HG02943 (cell line): ENCODE measurements around the gene ALDH1A2.
"Not testable (repeated sequence)": the region's sequence is repeated elsewhere in the genome, so short reads cannot be mapped to it uniquely, and the experiment has no call there.

Experiments used
- ATAC-seq: cut with Tn5 transposase; IDR thresholded peaks from one replicate; pipeline ENCODE4 v1.9.1; 2021; ENCODE audit warnings: mild to moderate bottlenecking, low read depth, moderate library complexity; ENCODE audit not compliant: unreplicated experiment

ALDH1A2 gene

DNA sequence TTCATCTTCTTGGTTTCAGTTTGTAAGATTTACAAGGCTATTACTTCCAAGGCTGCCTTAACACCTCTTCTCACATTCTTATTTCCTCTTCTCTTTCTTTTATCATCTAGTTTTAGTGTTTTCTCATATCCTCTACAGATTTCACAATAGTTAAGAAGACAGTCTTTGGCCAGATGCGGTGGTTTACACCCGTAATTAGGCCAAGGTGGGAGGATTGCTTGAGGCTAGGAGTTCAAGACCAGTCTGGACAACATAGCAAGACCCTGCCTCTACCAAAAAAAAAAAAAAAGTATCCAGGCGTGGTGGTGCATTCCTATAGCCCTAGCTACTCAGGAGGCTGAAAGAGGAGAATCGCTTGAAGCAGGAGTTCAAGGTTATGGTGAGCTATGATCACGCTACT is 3.5 kb upstream of the ALDH1A2 start:
- no peak for ATAC-seq

DNA sequence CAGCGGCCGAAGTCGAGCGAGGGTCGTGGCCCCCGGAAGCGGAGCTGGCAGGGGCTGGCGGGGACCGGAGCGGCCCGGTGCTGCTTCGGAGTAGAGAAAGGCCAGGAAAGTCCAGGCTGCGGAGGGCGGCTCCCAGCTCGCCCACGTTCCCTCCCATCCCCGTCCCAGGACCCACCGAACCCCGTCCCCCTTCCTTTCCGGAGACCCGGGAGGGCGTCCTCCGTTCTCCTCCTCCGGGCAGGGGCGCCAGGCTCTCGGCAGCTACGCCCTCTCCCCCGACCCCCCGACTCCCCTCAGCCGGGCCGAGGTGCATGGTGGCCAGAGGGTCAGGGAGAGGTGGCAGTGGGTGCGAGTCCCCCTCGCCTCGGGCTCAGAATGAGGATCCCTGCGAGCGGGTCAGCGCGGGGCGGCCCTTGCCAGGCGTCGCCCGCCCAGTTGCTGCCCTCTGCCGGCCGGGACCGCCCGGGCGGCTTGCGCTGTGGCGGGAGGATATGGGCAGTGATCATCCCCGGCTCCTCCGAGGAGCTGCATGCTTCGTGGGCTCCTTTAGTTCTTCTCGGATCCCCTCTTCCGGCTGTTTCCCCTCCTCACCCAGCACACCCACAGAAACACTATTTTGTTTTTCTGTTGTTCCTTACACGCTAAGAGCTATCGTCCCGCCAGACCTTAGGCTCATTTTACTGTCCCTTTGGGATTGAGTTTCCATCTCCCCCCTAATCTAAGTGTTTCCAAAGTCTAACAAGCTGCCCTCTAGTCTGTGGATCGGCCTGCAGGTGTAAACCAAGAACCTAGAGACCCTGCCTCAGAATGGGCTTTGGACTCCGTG is 744 bp upstream of the ALDH1A2 start:
- no peak for ATAC-seq

DNA sequence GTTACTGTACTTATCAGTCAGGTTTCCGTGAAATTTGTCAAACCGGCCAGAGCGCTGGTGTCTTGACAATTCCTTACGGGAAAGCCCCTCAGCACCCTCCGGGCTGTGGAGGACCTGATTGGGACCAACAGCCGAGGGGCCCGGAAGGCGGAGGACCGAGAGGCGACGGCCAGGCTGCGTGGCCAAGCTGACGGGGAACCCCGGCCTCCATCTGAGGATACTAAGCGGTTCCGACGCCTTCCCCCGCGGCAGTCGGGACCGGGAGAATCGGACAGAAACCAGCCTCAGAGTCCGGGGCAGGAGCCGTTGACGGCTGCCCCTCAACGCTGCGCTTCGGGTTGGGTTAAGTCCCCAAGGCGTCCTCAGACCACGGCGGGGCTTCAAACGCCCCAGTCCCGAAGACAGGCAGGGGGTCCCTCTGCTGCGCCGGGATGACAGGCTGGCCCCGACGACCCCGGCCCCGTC is 499 bp downstream of the ALDH1A2 start:
- no peak for ATAC-seq

DNA sequence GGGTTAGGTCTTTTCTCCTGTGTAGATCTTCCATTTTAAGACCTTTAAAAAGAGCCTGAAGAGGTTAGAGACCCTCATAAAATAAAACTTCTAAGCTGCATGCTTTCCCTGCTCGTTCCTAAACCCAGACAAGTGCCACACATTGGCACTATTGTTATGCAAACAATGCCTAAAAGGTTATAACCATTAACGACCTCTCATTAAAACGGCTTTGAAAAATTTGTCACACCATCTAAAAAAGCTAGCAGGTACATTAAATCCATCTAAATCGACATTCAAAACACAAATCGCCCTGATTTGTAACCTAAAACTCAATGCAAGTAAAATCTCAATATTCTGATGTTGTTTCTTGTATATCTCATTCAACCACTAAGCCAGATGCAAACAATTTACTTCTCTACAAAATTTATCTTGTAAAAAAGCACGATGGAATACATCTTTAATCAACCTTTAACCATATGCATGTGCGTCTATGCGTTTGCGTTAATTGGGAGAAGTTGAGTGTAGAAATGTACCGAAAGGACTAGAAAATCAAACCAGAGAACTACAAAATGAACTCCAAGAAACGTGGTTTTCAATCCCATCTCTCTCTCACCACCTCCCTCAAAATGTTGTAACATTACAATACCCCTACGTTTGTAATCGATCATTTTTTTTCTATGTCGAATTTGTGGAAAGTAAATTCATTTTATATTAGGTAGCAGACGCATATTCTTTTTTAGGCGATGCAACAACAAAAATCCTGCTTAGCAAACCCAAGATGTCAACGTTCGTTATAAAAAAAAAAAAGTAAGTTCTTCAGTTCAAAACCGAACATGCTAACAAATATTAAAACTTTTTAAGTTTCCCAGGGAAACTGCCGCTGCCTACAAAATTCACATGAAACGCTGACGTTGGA is 1.2 kb downstream of the ALDH1A2 start:
- no peak for ATAC-seq

DNA sequence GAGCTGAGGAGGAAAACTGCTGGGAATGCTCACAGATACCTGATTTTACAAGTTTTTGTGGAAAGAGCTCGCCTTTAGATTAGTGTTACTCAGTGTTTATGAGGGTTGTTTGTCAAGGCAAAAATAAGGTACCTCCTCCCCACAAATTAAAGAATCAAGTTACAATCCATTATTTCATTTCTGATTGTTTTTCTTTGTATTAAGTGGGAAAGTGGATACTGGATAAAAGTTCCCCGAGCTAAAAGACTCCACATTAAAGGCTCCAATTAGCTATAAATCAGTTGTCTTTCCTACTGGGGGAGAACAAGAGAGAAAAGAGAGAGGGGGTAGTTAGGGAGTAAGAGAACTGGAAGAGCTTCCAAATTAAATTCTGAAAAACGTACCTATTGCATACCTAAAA is 1.9 kb downstream of the ALDH1A2 start:
- ATAC-seq, result no peak

DNA sequence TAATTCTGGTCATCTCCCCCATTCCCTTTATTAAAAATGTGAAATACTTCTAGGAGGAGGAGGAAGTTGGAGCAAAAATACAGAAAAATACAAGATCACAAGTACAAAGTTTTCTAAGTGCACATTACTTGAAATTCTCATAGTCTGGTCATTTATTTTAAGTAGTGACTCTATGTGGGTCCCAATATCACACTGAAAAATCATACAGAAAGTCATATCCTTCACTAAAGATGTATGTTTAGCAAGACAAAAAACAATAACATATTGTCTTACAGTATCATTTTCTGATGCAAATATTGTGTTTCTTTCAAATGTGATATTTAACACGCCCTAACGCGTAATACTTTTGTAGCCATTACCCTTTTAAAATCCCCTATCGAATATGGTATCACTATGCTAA is 2.5 kb downstream of the ALDH1A2 start:
- ATAC-seq, result no peak

DNA sequence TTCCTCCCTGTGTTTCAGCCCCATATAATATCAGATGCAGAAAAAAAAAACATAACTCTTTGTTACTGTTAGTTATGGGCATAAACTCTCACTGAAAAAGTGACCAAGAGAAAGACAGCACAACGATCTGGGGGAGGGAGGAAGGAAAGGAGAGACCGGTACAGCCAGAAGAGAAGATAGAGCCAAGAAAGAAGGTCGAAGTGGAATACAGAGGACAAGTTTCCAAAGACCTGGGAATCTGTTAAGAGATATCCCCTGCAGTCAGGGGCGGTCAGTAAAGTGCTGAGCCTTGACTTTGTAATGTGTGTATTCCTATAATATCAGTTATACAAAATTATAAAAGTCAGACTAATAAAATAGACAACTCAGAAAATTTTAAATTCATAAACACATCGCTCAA is 3.3 kb downstream of the ALDH1A2 start:
- ATAC-seq, result no peak

DNA sequence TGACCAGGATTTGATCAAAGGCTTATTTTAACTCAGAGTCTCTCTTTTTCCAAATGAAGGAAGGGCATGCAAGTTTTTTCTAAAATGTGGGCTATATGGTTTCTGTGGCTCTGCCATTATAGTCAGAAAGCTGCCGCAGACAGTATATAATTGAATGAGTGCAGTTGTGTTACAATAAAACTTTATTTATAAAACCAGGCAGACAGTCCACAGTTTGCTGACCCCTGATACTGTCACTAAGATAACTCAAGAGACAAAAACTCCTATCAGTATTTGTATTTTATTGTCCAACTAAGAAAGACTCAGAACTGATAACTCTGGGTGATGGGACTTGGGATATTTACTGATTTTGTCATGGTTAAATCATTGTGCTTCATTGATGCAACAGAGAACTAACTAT is 4.9 kb downstream of the ALDH1A2 start:
- no peak for ATAC-seq

DNA sequence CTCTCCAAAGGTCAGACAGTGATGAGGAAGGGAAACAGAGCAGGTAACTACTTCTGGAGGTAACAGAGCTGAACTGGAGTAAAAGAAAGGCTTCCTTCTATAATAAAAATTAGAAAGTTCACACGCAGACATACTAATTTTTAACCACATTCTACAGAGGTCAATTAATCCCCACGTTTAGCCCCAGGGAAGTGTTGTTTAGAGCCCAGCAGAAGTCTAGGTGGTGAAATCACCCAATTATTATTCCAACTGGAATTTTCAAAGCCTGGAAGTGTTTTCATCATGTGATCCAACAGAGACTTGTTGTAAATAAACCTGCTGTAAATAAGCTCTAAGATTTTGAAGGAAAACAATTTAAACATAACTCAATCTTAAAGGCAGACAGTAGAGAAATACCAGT is 6.8 kb downstream of the ALDH1A2 start:
- no peak for ATAC-seq

DNA sequence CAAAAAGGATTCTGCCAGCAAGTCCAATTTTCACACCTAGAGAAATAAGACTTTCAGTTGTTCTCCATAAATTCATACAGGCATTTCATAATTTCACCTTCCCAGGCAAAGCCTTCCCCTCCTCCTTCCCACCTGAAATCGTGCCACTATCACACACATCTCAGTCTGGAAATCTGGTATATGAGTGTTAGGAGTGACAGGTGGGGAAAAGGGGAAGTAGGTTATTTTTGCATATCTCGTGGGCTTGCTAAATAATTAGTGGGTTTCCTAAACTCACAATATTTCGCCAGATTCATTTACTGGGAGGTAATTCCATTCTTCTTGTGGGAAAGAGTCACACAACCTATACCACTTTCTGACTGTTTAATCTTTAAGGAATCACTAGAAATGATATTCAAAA is 7.4 kb downstream of the ALDH1A2 start:
- ATAC-seq, result no peak

DNA sequence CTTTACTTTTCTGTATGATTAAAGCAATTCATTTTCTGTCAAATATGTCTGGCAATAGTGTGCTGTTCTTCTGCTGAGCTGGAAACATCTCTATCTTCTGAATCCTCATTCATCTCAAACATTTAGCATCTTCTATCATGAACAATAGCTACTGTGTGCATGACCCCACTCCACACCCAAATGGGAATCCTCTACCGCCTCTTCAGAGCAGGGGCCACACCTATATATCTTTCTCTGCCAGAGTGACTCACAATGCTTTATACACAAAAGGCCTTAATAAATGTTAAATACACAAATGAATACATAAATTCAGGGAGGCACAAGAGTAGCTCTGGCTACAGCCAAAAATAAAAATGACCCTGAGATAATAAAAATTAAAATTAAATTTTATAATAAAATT is 8.0 kb downstream of the ALDH1A2 start:
- ATAC-seq, result no peak

DNA sequence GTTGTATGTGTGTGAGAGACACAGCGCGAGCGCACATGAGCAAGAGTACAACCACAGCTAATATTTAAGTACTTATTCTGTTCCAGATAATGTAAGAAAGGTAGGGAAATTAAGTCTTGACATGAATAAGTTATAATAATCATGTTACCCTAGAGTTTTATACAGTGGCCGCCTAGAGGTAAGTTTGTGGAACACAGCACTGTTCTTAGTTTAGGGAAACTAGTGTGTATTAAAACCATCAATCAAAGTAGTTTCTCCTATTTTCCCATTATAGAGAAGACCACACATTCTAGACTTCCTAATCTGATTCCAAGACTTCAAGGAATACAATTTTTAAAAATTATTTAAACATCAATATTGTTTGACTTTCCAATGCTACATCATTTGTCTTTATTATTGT is 9.5 kb downstream of the ALDH1A2 start:
- ATAC-seq, result no peak

DNA sequence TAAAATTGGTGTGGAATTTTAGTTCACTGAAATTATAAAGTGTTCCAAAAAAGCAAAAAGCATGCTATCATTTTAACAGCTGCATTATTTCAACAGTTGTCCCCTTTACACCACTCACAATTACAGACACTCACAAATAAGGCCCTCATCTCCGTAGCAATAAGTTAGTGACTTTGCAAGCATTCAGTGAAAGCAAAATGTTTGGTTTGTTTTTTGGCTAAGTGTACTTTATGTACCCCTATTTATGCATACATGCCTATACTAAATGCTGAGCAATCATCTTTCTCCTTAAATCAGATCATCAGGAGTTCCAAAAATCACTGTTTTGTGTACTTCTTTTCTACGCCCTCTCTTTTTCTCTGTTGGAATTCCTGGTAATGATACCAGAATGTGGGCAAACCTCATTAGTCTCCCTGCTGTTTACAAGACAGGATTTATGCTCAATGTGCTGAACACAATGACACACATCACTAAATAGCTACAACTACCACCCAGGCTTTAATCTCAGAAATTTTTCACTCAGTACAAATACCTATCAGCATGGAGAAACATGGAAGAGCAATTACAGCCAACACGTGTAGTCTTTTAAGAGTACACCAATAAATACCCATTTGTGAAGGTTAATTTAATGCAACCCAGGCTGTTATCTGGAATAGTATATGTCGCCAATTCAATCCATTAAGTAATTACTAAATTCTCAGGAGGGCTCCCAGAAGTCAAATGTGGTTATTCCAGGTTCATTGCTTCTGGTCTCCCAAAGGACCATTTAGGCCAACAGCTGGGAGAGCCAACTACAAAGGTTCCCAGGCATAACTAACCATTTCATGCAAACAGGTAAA is 12.0 kb downstream of the ALDH1A2 start:
- ATAC-seq, result no peak

DNA sequence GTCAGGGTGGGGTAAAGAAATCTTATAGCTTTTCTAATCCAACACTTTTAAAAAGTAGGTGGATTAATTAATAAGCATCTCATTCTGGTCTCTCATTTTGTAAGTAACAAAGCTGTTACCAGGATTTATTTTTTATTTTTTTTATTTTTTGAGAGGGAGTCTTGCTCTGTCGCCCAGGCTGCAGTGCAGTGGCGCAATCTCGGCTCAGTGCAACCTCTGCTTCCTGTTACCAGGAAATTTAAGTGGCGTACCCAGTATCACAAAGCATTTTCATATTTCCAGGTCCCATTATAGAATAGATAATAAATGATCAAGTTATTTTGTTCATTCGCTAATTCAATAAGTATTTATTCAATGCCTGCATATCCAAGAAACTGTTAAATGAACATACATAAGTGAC is 13.2 kb downstream of the ALDH1A2 start:
- ATAC-seq, result no peak

DNA sequence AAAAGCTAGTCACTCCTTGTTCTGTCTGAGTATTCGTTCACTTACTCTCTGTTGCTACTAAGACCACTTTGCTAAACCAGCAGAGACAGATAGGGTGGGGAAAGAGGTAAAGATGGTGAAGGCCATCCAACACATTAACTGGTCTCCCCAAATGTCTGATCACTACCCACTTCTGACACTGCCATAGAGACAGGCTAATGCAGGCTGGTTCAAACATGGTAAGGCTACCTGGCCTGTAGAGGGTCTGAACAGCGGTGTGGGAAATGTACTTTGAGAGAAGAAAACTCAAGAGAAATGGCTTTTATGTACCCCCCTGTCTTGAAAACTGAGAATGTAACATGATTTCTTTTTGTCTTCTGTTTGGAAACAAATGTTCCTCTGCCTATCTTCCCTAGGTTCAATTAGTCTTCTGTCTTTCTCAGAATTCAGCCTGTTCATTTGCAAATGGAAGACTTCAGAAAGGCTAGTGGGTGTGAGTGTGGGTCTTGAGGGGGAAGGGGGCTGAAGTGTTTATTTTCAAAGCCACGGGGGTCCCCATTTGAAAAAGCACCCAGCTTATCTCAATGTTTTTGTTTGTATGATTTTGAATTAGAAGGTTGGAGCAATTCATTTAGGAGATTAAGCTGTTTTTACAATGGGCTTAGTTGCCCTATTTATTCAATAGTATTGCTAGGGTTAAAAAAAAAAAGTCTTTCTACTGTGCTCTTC is 15.8 kb downstream of the ALDH1A2 start:
- ATAC-seq, result no peak

DNA sequence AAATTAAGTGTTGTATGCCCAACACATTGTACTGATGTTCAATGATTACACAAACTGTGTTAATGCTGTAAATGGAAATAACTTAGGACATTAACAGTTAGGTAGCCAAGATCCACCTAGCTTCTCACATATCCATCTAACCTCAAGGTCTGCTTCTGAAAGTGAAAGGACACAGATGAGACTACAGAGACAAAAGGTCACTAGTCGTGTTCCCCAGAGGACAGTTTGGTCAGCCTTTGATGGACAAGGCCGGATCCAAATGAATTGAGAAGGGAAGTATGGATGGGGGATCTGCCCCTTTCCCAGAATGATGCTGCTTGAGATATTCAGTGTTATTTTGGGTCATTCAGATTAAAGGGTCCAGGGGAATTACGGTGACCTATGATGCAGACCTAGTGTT is 17.2 kb downstream of the ALDH1A2 start:
- ATAC-seq, result no peak

DNA sequence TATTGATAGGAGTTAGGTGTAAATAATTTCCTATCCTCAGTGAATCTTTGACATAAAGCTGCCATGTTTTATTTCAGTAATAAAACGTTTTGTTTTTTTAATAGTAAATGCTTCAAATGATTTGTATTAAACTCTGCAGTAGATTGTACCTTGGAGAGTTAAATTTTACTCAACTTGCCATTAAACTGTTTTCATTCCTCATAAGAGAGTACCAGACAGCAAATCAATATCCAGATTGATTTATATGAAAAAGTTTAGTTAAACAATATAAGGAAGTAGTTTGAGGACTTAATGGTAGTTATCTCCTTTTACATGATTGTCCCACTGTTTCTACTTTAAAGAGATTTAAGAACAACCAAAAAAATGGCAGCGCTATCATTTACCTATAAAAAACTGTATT is 18.4 kb downstream of the ALDH1A2 start:
- ATAC-seq, result no peak

DNA sequence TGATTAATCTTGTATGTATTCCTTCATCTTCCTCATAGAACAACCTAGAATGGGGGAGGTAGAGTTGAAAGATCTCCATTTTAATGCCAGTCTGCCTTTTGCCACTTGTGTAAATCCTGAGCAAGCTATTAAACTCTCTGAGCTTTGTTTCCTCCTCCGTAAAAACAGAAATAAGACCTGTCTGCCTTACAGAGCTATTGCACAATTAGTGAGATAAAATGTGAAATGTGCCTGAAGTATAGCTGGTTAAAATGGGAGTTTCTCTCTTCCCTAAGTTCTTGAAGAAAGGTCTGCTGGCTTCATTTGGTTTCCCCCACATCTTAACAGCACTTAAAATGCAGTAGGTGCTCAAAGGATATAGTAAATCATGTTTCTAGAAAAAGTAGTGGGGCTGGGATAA is 19.0 kb downstream of the ALDH1A2 start:
- no peak for ATAC-seq

DNA sequence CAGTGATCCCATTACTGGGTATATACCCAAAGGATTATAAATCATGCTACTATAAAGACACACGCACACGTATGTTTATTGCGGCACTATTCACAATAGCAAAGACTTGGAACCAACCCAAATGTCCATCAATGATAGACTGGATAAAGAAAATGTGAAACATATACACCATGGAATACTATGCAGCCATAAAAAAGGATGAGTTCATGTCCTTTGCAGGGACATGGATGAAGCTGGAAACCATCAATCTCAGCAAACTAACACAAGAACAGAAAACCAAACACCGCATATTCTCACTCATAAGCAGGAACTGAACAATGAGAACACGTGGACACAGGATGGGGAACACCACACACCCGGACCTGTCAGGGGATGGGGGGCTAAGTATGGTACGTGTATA is 20.1 kb downstream of the ALDH1A2 start:
- ATAC-seq, result not testable (repeated sequence)

DNA sequence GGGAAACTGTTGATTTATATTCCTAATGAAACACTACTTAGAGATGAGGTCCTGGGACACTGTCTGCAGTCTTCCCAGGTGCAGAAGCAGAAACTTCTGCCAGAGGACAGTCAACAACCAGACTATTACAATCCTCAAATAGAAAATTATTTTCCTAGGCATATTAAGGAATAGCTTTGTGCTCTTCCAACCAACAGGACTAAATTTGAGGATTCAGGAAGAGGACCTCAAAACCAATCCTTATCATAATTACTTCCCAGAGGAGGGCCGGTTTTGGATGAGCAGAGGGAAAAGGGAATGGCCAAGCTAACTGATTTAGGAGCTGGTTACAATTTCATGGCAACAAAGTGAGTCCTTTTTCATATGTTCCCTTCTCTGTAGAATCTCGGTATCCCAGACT is 21.0 kb downstream of the ALDH1A2 start:
- no peak for ATAC-seq
